HL-60 (cell line): ENCODE measurements around the gene RAB18.
"Not testable (repeated sequence)": the region's sequence is repeated elsewhere in the genome, so short reads cannot be mapped to it uniquely, and the experiment has no call there.

ENCODE experiments used
- DNase-seq, 2 experiments: peaks; one replicate each; pipeline ENCODE4 v3.0.0-alpha.2; 2010 to 2020; ENCODE audit warnings: low read depth in 1 of 2, low spot score in 1 of 2
- H3K27ac ChIP-seq: fragments of 250-450 bp; sonication (Bioruptor Pico); replicated peaks from 2 replicates; pipeline ENCODE4 v1.5.1; 2020; ENCODE audit warnings: mild to moderate bottlenecking, moderate library complexity
- H3K27me3 ChIP-seq: fragments of 250-450 bp; sonication (Bioruptor Pico); 2 replicates; pipeline ENCODE4 v1.5.1; 2021; ENCODE audit warnings: mild to moderate bottlenecking, moderate library complexity; ENCODE audit not compliant: insufficient read depth, poor library complexity, severe bottlenecking
- H3K4me3 ChIP-seq: replicated peaks from 2 replicates; pipeline ENCODE4 v1.5.1; 2011; ENCODE audit warnings: mild to moderate bottlenecking, control low read depth, low read length; ENCODE audit not compliant: insufficient read depth
- GABPA ChIP-seq: IDR thresholded peaks from 2 replicates; pipeline ENCODE4 v1.6.1; 2012; ENCODE audit warnings: low read depth
- POLR2AphosphoS5 ChIP-seq: IDR thresholded peaks from 2 replicates; pipeline ENCODE4 v1.6.1; 2012; ENCODE audit warnings: low read depth
- SPI1 ChIP-seq: IDR thresholded peaks from 2 replicates; pipeline ENCODE4 v1.6.1; 2012; ENCODE audit warnings: low read depth, mild to moderate bottlenecking, borderline replicate concordance
- TF ChIP-seq, protein P1 (sequence below): IDR thresholded peaks from one replicate; pipeline ENCODE4 v1.5.1; 2011; ENCODE audit warnings: low read length, control low read depth, inconsistent platforms; ENCODE audit not compliant: insufficient read depth
- TF ChIP-seq, protein P2 (sequence below): IDR thresholded peaks from 2 replicates; pipeline ENCODE4 v1.6.1; 2012; ENCODE audit warnings: low read depth; ENCODE audit not compliant: insufficient replicate concordance

RAB18 gene

DNA sequence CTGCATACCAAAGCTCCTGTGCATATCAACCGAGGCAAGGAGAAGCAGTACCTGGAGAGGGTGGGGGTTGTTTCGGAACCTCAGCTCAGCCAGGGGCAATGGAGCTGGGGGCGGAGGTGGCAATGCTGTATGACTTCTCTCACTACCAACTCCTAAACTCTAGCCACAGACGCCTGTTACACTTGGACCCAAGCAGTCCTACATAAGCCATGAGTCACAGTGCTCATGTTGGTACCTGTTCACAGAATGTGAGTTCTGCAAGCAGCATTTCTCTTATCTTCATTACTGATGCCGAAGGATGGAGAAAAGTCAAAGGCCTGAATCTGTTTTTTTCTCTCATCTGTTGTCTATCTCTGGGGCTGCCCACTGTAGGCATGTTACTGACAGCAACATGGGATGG lies 3.2 kb upstream of the RAB18 start:
- DNase-seq: no peak
- no peak overlapping the region for H3K27ac ChIP-seq
- TF ChIP-seq, protein P1, sequence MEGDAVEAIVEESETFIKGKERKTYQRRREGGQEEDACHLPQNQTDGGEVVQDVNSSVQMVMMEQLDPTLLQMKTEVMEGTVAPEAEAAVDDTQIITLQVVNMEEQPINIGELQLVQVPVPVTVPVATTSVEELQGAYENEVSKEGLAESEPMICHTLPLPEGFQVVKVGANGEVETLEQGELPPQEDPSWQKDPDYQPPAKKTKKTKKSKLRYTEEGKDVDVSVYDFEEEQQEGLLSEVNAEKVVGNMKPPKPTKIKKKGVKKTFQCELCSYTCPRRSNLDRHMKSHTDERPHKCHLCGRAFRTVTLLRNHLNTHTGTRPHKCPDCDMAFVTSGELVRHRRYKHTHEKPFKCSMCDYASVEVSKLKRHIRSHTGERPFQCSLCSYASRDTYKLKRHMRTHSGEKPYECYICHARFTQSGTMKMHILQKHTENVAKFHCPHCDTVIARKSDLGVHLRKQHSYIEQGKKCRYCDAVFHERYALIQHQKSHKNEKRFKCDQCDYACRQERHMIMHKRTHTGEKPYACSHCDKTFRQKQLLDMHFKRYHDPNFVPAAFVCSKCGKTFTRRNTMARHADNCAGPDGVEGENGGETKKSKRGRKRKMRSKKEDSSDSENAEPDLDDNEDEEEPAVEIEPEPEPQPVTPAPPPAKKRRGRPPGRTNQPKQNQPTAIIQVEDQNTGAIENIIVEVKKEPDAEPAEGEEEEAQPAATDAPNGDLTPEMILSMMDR: no peak
- TF ChIP-seq GABPA: no peak
- no peak for TF ChIP-seq SPI1
- H3K4me3 ChIP-seq: no peak overlapping the region
- H3K27me3 ChIP-seq: no peaks in the 10 kb centered on the region

DNA sequence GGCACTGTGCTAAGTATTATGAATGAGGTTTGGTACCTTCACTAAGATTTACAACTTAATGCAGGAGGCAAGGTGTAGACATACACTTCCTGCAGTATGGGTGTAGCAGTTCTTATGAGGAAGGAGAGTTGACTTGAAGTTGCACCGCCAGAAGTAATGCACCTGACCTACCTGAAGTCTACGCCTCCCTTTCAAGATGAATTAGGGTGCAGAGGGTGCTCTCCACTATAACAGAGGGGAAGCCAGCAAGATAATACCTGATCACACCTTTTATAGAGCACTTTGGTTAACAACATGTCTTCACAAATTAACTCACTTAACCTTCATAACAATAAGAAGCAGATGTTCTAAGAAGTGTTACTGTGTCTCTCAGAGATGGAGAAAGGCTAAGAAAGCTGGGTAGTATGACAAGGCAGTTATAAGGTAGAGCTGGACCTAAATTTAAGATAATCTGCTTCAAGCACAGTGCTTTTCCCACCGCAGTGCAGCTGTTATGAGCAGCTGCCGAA lies 552 bp upstream of the RAB18 start:
- Histone ChIP-seq H3K4me3 (peak overlapping the region; percentile 23), H3K27me3 (no peaks in the 10 kb centered on the region), H3K27ac (peak overlapping the region; percentile 72)
- no peak for TF ChIP-seq POLR2AphosphoS5
- TF ChIP-seq, protein P1: no peak
- TF ChIP-seq, protein P2, sequence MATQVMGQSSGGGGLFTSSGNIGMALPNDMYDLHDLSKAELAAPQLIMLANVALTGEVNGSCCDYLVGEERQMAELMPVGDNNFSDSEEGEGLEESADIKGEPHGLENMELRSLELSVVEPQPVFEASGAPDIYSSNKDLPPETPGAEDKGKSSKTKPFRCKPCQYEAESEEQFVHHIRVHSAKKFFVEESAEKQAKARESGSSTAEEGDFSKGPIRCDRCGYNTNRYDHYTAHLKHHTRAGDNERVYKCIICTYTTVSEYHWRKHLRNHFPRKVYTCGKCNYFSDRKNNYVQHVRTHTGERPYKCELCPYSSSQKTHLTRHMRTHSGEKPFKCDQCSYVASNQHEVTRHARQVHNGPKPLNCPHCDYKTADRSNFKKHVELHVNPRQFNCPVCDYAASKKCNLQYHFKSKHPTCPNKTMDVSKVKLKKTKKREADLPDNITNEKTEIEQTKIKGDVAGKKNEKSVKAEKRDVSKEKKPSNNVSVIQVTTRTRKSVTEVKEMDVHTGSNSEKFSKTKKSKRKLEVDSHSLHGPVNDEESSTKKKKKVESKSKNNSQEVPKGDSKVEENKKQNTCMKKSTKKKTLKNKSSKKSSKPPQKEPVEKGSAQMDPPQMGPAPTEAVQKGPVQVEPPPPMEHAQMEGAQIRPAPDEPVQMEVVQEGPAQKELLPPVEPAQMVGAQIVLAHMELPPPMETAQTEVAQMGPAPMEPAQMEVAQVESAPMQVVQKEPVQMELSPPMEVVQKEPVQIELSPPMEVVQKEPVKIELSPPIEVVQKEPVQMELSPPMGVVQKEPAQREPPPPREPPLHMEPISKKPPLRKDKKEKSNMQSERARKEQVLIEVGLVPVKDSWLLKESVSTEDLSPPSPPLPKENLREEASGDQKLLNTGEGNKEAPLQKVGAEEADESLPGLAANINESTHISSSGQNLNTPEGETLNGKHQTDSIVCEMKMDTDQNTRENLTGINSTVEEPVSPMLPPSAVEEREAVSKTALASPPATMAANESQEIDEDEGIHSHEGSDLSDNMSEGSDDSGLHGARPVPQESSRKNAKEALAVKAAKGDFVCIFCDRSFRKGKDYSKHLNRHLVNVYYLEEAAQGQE: no peak
- no peak for TF ChIP-seq SPI1
- TF ChIP-seq GABPA: no peak
- DNase-seq: no peak

DNA sequence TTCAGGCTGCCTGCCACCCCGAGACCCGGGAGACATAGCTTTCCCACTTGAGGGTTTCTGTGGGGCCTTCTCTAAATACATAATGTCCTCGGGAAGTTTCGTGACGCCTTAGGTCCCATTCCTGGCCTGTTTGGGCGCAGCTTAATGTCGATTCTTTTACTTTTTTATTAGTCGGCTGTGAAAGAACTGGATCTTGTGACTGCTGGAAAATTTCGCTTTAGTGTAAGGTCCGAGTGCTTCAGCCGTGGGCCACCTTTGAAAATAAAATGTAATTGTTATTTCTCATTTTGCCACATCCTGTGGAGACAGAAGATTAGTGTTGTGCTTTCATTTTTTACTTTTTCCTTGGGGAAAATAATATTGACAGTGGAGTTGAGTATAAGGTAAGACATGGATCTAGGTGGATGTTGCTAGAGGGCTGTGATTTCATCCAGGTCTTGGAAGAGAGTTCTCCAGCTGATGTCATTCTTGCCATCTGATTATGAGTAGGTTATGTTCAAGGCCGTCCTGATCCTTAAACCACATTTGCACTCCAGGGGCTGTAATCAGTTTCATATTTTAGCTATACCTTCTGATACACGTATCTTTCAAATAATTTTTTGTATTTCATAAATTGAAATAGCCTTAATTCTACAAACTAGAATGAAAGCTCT lies 830 bp downstream of the RAB18 start:
- Histone ChIP-seq H3K4me3 (peak overlapping the region; percentile 66), H3K27me3 (no peaks in the 10 kb centered on the region), H3K27ac (peak overlapping the region; percentile 72)
- no peak for TF ChIP-seq GABPA
- TF ChIP-seq SPI1: no peak
- TF ChIP-seq POLR2AphosphoS5: no peak
- TF ChIP-seq, protein P2: no peak
- TF ChIP-seq, protein P1: no peak
- DNase-seq: no peak

DNA sequence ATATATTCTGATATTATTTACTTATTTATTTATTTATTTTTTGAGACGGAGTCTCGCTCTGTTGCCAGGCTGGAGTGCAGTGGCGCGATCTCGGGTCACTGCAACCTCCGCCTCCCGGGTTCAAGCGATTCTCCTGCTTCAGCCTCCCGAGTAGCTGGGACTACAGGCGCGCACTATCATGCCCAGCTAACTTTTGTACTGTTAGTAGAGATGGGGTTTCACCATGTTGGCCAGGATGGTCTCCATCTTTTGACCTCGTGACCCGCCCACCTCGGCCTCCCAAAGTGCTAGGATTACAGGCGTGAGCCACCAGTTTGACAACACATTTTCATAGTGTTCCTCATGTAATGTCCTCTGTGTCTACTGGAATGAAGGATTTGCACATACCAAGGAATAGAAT lies 1.4 kb downstream of the RAB18 start:
- not testable (repeated sequence) for DNase-seq, H3K27ac ChIP-seq, H3K4me3 ChIP-seq, H3K27me3 ChIP-seq
